ENCODE measurements around the gene PPFIA3.

Gene PPFIA3

DNA sequence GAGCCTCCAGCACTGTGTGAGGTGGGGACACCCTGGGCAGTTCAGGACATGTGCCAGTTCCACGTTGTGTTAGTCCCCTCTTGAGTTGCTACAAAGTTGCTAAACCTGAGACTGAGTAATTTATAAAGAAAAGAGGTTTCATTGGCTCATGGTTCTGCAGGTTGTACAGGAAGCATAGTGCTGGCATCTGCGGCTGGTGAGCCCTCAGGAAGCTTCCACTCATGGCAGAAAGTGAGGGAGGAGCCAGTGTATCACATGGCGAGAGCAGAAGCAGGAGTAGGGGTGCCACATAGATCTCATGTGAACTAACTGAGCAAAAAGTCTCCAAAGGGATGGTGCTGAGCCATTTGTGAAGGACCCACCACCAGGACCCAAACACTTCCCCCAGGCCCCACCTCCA, 71.4 kb downstream of the PPFIA3 start:
- no peak overlapping the region for H3K27ac ChIP-seq
- TF ChIP-seq, protein P1, sequence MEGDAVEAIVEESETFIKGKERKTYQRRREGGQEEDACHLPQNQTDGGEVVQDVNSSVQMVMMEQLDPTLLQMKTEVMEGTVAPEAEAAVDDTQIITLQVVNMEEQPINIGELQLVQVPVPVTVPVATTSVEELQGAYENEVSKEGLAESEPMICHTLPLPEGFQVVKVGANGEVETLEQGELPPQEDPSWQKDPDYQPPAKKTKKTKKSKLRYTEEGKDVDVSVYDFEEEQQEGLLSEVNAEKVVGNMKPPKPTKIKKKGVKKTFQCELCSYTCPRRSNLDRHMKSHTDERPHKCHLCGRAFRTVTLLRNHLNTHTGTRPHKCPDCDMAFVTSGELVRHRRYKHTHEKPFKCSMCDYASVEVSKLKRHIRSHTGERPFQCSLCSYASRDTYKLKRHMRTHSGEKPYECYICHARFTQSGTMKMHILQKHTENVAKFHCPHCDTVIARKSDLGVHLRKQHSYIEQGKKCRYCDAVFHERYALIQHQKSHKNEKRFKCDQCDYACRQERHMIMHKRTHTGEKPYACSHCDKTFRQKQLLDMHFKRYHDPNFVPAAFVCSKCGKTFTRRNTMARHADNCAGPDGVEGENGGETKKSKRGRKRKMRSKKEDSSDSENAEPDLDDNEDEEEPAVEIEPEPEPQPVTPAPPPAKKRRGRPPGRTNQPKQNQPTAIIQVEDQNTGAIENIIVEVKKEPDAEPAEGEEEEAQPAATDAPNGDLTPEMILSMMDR (IDR thresholded peaks at IDR 0.05), result no peak
- no peak for DNase-seq (ENCODE audit: low spot score)

DNA sequence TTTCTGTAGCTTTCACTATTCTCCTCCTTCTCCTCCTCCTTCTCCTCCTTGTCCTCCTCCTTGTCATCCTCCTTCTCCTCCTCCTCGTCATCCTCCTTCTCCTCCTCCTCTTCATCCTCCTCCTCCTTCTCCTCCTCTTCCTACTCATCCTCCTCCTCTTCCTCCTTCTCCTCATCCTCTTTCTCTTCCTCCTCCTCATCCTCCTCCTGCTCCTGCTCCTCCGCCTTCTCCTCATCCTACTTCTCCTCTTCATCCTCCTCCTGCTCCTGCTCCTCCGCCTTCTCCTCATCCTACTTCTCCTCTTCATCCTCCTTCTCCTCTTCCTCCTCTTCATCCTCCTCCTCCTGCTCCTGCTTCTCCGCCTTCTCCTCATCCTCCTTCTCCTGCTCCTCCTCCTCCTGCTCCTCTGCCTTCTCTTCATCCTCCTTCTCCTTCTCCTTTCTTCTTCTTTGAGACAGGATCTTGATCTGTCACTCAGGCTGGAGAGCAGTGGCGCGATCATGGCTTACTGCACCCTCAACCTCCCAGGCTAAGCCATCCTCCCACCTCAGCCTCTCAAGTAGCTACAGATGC, 74.6 kb downstream of the PPFIA3 start:
- DNase-seq (ENCODE audit: low spot score), result no peak
- TF ChIP-seq, protein P1 (IDR thresholded peaks at IDR 0.05), result no peak
- no peak overlapping the region for H3K27ac ChIP-seq
- H3K4me3 ChIP-seq, result no peak overlapping the region

More for the DNA sequence above, 71.4 kb downstream of the PPFIA3 start:
- no peak overlapping the region for H3K4me3 ChIP-seq

DNA sequence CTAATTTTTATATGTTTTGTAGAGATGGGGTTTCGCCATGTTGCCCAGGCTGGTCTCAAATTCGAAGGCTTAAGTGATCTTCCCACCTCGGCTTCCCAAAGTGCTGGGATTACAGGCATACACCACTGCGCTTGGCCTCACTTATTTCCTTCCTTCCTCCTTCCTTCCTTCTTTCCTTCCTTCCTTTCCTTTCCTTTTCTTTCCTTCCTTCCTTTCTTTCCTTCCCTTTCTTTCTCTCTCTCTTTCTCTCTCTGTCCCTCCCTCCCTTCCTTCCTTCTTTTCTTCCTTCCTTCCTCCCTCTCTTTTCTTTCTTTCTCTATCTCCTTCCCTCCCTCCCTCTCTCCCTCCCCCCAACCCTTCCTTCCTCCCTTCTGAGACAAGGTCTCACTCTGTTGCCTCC, 75.1 kb downstream of the PPFIA3 start:
- Histone ChIP-seq H3K4me3 (no peak overlapping the region), H3K27ac (no peak overlapping the region)
- DNase-seq (ENCODE audit: low spot score), result no peak
- TF ChIP-seq, protein P1 (IDR thresholded peaks at IDR 0.05), result no peak

DNA sequence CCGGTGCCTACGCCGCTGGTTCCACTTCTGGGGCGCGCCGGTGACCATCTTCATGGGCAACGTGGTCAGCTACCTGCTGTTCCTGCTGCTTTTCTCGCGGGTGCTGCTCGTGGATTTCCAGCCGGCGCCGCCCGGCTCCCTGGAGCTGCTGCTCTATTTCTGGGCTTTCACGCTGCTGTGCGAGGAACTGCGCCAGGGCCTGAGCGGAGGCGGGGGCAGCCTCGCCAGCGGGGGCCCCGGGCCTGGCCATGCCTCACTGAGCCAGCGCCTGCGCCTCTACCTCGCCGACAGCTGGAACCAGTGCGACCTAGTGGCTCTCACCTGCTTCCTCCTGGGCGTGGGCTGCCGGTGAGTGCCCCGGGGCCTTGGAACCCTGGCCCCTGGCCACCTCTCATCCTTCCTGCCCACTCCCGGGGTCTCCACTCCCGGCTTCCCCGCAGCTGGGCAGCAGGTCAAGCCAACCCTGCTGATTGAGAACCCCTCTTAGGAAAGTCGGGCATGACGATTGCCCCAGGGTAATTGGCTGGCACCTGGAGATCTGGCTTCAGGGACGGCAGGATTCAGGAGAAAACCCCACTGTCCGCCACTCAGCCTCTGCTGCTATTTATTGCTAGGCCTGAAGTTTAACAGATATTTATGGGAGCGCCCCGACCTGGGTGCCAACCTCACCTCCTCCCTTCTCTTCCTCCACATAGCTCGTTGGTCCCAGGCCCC, 77.3 kb downstream of the PPFIA3 start:
- H3K4me3 ChIP-seq, result no peak overlapping the region
- DNase-seq (ENCODE audit: low spot score), result no peak

DNA sequence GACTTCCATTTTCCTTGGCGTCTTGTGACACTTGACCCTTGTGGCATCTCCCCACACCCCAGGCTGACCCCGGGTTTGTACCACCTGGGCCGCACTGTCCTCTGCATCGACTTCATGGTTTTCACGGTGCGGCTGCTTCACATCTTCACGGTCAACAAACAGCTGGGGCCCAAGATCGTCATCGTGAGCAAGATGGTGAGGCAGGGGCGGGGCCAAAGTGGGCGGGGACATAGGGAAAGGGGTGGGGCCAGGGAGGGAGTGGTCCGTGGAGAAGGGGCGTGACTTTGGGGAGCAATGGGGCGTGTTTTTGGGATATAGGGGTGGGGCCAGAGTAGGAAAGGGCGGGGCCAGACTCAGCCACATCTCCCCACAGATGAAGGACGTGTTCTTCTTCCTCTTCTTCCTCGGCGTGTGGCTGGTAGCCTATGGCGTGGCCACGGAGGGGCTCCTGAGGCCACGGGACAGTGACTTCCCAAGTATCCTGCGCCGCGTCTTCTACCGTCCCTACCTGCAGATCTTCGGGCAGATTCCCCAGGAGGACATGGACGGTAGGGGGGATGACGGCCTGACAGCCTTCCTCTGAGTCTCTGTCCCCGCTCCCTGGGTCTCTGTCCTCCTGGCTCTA, 81.0 kb downstream of the PPFIA3 start:
- DNase-seq (ENCODE audit: low spot score), result no peak
- Histone ChIP-seq H3K4me3 (no peak overlapping the region), H3K27ac (no peak overlapping the region)
- TF ChIP-seq, protein P1 (IDR thresholded peaks at IDR 0.05), result no peak

More for the DNA sequence above, 77.3 kb downstream of the PPFIA3 start:
- TF ChIP-seq, protein P1 (IDR thresholded peaks at IDR 0.05), result no peak
- peak overlapping the region; percentile 11 to 51 for H3K27ac ChIP-seq

All from coronary artery (tissue), 2 donors.